Measurements from ENCODE around the gene RRM2. TPM values are rescaled to one million over a fixed set of nuclear protein-coding genes. Genes with fewer than 3 reads are reported as not detected.

Gene RRM2
- total RNA-seq, 1 experiment from 2014 or later = 163 TPM

GRCh38 chr2:10120877-10121574 lies 1.5 kb upstream of the RRM2 start:
- Histone ChIP-seq H4K5ac (ENCODE audit: insufficient read length, low read depth, low read length) (peak overlapping the region; percentile 83), H3T11ph (ENCODE audit: low read length) (no peak overlapping the region), H3K23ac (ENCODE audit: insufficient read length, low read depth, low read length) (no peak overlapping the region), H3K56ac (ENCODE audit: insufficient read length, low read depth, low read length) (no peak overlapping the region), H3K79me2 (ENCODE audit: insufficient read depth, low read length) (peaks cover 6% of the 10 kb centered on the region; the same call in 1 of the 2 replicates), H2BK5ac (ENCODE audit: insufficient read length, low read length) (no peak overlapping the region), H3K23me2 (ENCODE audit: insufficient read length, low read depth, low read length, poor library complexity, severe bottlenecking) (peaks cover 27% of the 10 kb centered on the region), H4K91ac (ENCODE audit: insufficient read length, low read depth, low read length) (peak overlapping the region; percentile 8), H3K79me1 (ENCODE audit: insufficient read depth, low read depth, low read length, poor library complexity, severe bottlenecking) (peaks cover 2% of the 10 kb centered on the region), H3K27ac (ENCODE audit: insufficient read length, low read depth, low read length) (peak overlapping the region; percentile 83), H3K14ac (ENCODE audit: insufficient read depth, low read length) (peak overlapping the region; percentile 85; the same call in 1 of the 2 replicates), H4K8ac (replicated peaks; ENCODE audit: insufficient read length, low read depth, low read length) (no peak overlapping the region), H3K4ac (ENCODE audit: low read depth, low read length) (no peak overlapping the region), H2BK15ac (ENCODE audit: low read depth, low read length) (no peak overlapping the region), H3K18ac (ENCODE audit: insufficient read length, low read depth, low read length) (peak overlapping the region; percentile 84), H3K9ac (ENCODE audit: extremely low read depth, insufficient read length, low read length) (peak overlapping the region; percentile 92), H4K20me1 (ENCODE audit: control insufficient read depth, insufficient read depth, insufficient read length) (no peaks in the 10 kb centered on the region), H3K27me3 (ENCODE audit: insufficient read depth, low read length) (no peaks in the 10 kb centered on the region), H2BK120ac (ENCODE audit: low read depth, low read length, poor library complexity, severe bottlenecking) (no peak overlapping the region), H3K9me3 (ENCODE audit: control insufficient read depth, low read depth, low read length) (no peaks in the 10 kb centered on the region), H3K4me2 (ENCODE audit: insufficient read depth, insufficient read length, low read length) (peak overlapping the region; percentile 79), H2AK5ac (ENCODE audit: insufficient read length, low read length) (no peak overlapping the region), H3K4me1 (ENCODE audit: insufficient read depth, low read length) (no peaks in the 10 kb centered on the region), H2BK20ac (ENCODE audit: low read depth, low read length, poor library complexity, severe bottlenecking) (no peak overlapping the region), H2BK12ac (ENCODE audit: insufficient read length, low read depth, low read length) (no peak overlapping the region), H2AFZ (ENCODE audit: low read length) (no peak overlapping the region)
- peaks cover 28 to 30% (median 29%) of the 10 kb centered on the region in 3 experiments for H3K36me3 Mint-ChIP-seq (ENCODE audit: insufficient read depth in 1 of 3, low read depth in 3 of 3)
- no CpG with 5 or more reads among the region's 13 CpGs for WGBS (ENCODE audit: extremely low coverage, insufficient read length, low lambda C conversion rate)
- DNase-seq = no peak
- TF ChIP-seq, protein P1, sequence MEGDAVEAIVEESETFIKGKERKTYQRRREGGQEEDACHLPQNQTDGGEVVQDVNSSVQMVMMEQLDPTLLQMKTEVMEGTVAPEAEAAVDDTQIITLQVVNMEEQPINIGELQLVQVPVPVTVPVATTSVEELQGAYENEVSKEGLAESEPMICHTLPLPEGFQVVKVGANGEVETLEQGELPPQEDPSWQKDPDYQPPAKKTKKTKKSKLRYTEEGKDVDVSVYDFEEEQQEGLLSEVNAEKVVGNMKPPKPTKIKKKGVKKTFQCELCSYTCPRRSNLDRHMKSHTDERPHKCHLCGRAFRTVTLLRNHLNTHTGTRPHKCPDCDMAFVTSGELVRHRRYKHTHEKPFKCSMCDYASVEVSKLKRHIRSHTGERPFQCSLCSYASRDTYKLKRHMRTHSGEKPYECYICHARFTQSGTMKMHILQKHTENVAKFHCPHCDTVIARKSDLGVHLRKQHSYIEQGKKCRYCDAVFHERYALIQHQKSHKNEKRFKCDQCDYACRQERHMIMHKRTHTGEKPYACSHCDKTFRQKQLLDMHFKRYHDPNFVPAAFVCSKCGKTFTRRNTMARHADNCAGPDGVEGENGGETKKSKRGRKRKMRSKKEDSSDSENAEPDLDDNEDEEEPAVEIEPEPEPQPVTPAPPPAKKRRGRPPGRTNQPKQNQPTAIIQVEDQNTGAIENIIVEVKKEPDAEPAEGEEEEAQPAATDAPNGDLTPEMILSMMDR (conservative IDR thresholded peaks at IDR 0.05) = no peak
- peaks cover 28 to 33% of the 10 kb centered on the region in 2 experiments for H3K4me1 Mint-ChIP-seq
- H3K4me3 Mint-ChIP-seq = peak overlapping the region; percentile 87 to 94
- H3K27me3 Mint-ChIP-seq (ENCODE audit: low read depth) = no peaks in the 10 kb centered on the region
- no peaks in the 10 kb centered on the region; a peak in 1 of 5 replicates for H3K9me3 Mint-ChIP-seq
- H3K27ac Mint-ChIP-seq = peak overlapping the region; percentile 90 to 95 (median 93)
